Lower lobe of right lung (tissue), 2 donors: ENCODE measurements around the gene PLD5. TPM values are rescaled to one million over a fixed set of nuclear protein-coding genes. Genes with fewer than 3 reads are reported as not detected.
"Not testable (repeated sequence)": the region's sequence is repeated elsewhere in the genome, so short reads cannot be mapped to it uniquely, and the experiment has no call there.

Experiments used
- ATAC-seq, 2 donors: fragments of 200-7000 bp; cut with Tn5 transposase; one replicate each; pipeline ENCODE4 v1.9.1; 2020 to 2022; ENCODE audit warnings: mild to moderate bottlenecking in 2 of 2, moderate library complexity in 2 of 2
- DNase-seq: peaks from one replicate; pipeline ENCODE4 v3.0.0-alpha.2; 2020
- H3K27ac ChIP-seq: fragments of 200-600 bp; one replicate; pipeline ENCODE4 v1.8.0; 2022
- H3K27me3 ChIP-seq: fragments of 200-600 bp; one replicate; pipeline ENCODE4 v1.8.0; 2022; ENCODE audit warnings: low read depth
- H3K36me3 ChIP-seq: fragments of 200-600 bp; one replicate; pipeline ENCODE4 v1.8.0; 2022; ENCODE audit warnings: mild to moderate bottlenecking
- H3K4me1 ChIP-seq: fragments of 200-600 bp; one replicate; pipeline ENCODE4 v1.8.0; 2022
- H3K4me3 ChIP-seq: fragments of 200-600 bp; one replicate; pipeline ENCODE4 v1.8.0; 2022; ENCODE audit warnings: mild to moderate bottlenecking
- H3K9me3 ChIP-seq: fragments of 200-600 bp; one replicate; pipeline ENCODE4 v1.8.0; 2022
- CTCF ChIP-seq: fragments of 200-600 bp; IDR thresholded peaks from one replicate; pipeline ENCODE4 v1.8.0; 2022; ENCODE audit warnings: antibody characterized with exemption, mild to moderate bottlenecking
- intact Hi-C: fragments of 100-400 bp; cut with DNase I; formaldehyde crosslinking; loops from one replicate; pipeline ENCODE4 v1.11.0; 2022
- total RNA-seq: library from RNA; stranded (reverse); fragmentation: NEBNext Ultra II Directional; extraction: Animal tissue kit (Norgen Biotek cat#: 25700); gene quantifications from one replicate; pipeline ENCODE4 v1.2.1, GENCODE V29; 2021
- donor health status: DM: no; HTN: yes; CAD: no; lungs with severe emphysema.

The PLD5 gene
- total RNA-seq, 1 donor from 2014 or later, result 0.21 TPM

- DNase-seq, result no peak
- Histone ChIP-seq H3K9me3 (no peaks in the 10 kb centered on the region), H3K27ac (no peak overlapping the region), H3K36me3 (no peaks in the 10 kb centered on the region), H3K27me3 (no peaks in the 10 kb centered on the region), H3K4me3 (no peak overlapping the region), H3K4me1 (no peaks in the 10 kb centered on the region)
- TF ChIP-seq CTCF, result no peak
- ATAC-seq, result no peak
- intact Hi-C loops, result no loop called here
These were observed 121.5 kb downstream of the PLD5 start for GRCh38 chr1:242402956-242403355.

GRCh38 chr1:242401937-242402336, 122.6 kb downstream of the PLD5 start:
- no peaks in the 10 kb centered on the region for H3K4me1 ChIP-seq
- H3K27me3 ChIP-seq, result no peaks in the 10 kb centered on the region
- intact Hi-C loops, result no loop called here
- H3K27ac ChIP-seq, result no peak overlapping the region
- H3K9me3 ChIP-seq, result no peaks in the 10 kb centered on the region
- no peak for DNase-seq
- no peak for TF ChIP-seq CTCF
- no peak for ATAC-seq
- H3K4me3 ChIP-seq, result no peak overlapping the region
- H3K36me3 ChIP-seq, result no peaks in the 10 kb centered on the region

- ATAC-seq (no peak), DNase-seq (no peak)
- no peak overlapping the region for H3K4me3 ChIP-seq
- H3K27ac ChIP-seq, result no peak overlapping the region
- TF ChIP-seq CTCF, result no peak
- H3K27me3 ChIP-seq, result no peaks in the 10 kb centered on the region
- H3K36me3 ChIP-seq, result no peaks in the 10 kb centered on the region
- intact Hi-C loops, result no loop called here
- H3K4me1 ChIP-seq, result no peaks in the 10 kb centered on the region
- no peaks in the 10 kb centered on the region for H3K9me3 ChIP-seq
These were observed 126.1 kb downstream of the PLD5 start for GRCh38 chr1:242398351-242398750.

- Histone ChIP-seq H3K27me3 (no peaks in the 10 kb centered on the region), H3K9me3 (no peaks in the 10 kb centered on the region), H3K36me3 (no peaks in the 10 kb centered on the region), H3K4me1 (no peaks in the 10 kb centered on the region), H3K27ac (no peak overlapping the region), H3K4me3 (no peak overlapping the region)
- no peak for DNase-seq
- no peak for ATAC-seq
- no peak for TF ChIP-seq CTCF
- intact Hi-C loops, result no loop called here
These were observed 132.6 kb downstream of the PLD5 start for GRCh38 chr1:242391896-242392295.

- DNase-seq, H3K4me1 ChIP-seq, intact Hi-C loops, H3K9me3 ChIP-seq, H3K27me3 ChIP-seq, H3K36me3 ChIP-seq, H3K4me3 ChIP-seq, H3K27ac ChIP-seq, ATAC-seq: not testable (repeated sequence)
These were observed 148.4 kb downstream of the PLD5 start for GRCh38 chr1:242376121-242376520.

GRCh38 chr1:242350446-242350845, 174.1 kb downstream of the PLD5 start:
- intact Hi-C loops, ATAC-seq: not testable (repeated sequence)

GRCh38 chr1:242349636-242350035, 174.9 kb downstream of the PLD5 start:
- no peaks in the 10 kb centered on the region for H3K27me3 ChIP-seq
- no peak for DNase-seq
- H3K4me3 ChIP-seq, result no peak overlapping the region
- no peaks in the 10 kb centered on the region for H3K36me3 ChIP-seq
- no peak overlapping the region for H3K27ac ChIP-seq
- ATAC-seq, result no peak
- no peak for TF ChIP-seq CTCF
- intact Hi-C loops, result no loop called here
- no peaks in the 10 kb centered on the region for H3K4me1 ChIP-seq
- no peaks in the 10 kb centered on the region for H3K9me3 ChIP-seq

More at GRCh38 chr1:242350446-242350845, 174.1 kb downstream of the PLD5 start:
- not testable (repeated sequence) for H3K9me3 ChIP-seq, H3K36me3 ChIP-seq, H3K4me1 ChIP-seq, H3K4me3 ChIP-seq, DNase-seq, H3K27me3 ChIP-seq, H3K27ac ChIP-seq

- H3K27me3 ChIP-seq, H3K36me3 ChIP-seq, intact Hi-C loops, H3K27ac ChIP-seq, H3K4me3 ChIP-seq, ATAC-seq, H3K4me1 ChIP-seq, DNase-seq, H3K9me3 ChIP-seq: not testable (repeated sequence)
These were observed 193.6 kb downstream of the PLD5 start for GRCh38 chr1:242330865-242331264.

- H3K27ac ChIP-seq, H3K4me1 ChIP-seq, intact Hi-C loops, H3K4me3 ChIP-seq, DNase-seq, H3K27me3 ChIP-seq, H3K9me3 ChIP-seq, ATAC-seq, H3K36me3 ChIP-seq: not testable (repeated sequence)
These were observed 197.1 kb downstream of the PLD5 start for GRCh38 chr1:242327381-242327780.
